Embryonic facial prominence (tissue), 1 donor: ENCODE measurements around the gene SLC22A23.

Experiments used
- DNase-seq: peaks from one replicate; pipeline ENCODE4 v3.0.0-alpha.2; 2016; ENCODE audit errors: extremely low spot score

Gene SLC22A23

DNA sequence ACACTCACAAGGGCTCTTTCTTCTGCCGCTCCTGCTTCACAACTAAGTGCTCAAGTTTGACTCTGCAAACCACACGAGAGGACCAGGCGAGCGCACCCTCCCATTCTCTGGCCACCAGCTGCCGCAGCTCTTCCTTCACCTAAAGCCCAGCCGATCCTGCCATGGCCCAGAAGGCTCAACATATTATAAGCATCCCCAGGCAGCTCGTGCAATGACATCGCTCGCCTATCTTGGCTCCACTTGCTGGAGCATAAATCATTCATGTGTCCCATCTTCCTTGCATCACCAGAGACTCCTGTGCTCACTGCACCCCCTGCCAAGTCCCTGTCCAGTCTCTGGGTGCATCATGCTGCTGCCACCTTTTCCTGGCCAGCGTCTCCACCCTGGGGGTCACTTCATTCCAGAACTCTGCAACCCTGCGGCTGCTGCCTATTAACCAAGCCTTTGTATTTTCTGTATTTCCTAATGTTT lies 139.1 kb downstream of the SLC22A23 start:
- DNase-seq, result no peak

DNA sequence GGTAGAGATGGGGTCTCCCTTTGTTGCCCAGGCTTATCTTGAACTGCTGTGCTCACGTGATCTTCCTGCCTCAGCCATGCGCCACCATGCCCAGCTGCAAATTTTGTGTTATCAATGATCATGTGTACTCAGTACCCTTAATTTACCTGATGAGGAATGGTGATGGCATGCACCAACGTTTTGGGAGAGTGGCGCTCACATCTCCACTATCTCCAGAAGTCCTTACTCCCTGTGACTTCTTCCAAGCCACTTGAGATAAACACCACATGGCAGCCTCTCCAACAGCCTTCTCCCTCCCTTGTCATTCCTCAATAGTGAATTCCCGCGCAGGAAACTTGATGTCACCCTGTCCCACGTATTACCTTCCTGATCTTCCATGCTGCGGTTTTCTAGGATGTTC lies 140.0 kb downstream of the SLC22A23 start:
- no peak for DNase-seq

DNA sequence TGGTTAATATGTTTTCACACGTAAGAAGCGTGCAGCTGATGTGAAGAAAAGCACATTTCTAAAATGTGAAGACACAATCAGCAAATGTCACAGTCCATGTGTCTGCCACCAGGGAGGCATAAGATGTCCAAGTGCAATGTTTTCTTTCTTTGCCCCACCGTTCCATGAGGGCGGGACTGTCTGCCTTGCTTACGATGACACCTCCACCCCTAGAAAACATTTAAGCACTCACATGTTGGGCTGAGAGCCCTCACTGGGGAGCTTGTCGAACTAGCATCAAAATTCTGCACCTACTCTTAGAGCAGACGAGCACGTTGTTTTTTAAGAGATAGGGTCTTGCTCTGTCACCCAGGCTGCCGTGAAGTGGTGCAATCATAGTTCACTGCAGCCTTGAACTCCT lies 140.5 kb downstream of the SLC22A23 start:
- DNase-seq, result no peak

DNA sequence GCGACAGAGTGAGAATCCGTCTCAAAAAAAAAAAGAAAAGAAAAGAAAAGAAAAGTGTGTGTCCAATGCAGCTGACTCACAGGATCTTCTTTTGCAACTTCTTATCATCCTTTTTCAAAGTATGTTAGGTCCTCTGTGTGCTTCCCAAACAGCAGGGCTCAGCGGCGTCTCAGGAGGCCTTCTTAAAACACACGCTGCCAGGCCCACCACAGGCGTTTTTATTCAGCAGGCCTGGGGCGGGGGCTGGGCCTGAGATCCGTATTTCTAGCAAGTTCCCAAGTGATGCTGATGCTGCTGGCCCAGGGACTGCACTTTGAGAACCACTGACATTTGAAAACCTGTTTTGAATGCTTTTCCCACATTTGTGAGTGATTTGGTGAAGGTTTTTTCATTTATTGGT lies 141.0 kb downstream of the SLC22A23 start:
- DNase-seq, result no peak

DNA sequence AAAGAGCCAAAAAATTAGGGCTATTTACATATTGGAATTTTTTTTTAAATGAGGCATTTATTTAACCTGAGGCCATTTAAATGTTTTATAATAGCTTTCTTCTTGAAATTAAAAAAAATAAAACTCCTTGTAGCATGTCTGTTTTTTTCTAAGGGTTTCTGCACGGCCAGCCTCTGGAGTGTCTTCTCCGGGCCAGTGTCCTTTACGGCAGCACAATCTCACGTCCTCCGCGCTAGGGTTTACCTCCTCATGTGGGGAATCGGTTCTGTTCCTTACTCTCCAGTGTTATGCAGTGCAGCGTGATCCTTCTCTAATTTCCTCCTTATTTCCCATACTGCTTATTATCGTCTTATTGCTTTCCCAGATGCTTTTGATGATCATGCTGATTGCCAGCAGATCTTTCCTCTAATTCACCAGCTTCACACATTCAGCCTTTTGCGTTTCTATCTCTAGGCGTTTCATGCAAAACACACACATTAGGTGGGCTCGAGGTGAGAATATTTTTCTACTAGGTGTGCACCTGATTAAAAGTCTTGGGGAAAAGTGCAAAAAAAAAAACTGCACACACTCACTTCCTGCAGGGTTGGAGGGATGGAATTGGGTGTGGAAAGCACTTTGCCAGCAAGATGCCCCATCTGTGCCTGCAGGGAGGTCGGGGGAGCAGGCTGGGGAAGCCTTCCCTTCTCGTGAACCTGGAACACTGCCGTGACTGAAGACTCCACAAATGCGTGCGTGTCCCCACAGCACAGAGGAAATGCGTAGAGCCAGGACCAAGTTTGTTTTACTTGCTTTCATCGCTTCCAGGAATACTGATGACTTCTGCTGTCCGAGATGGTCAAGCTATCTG lies 142.0 kb downstream of the SLC22A23 start:
- DNase-seq, result no peak

DNA sequence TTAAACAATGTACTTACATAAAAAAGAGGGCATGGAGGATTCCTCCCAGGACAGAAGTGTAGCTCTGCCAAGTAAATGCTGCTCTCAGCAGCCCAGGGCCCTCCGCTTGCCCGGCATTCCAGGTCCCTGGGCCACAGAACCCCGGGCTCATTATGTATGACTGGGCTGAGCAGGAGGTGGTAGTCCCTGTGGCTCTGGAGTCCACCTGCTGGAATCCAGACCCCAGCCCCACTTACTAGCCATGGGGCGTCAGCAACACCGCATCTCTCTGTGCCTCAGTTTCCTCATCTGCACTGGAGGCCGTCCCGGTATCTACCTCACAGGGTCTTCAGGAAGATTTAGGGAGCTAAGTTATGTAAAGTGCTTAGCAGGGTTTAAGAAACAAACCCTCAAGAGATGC lies 142.7 kb downstream of the SLC22A23 start:
- no peak for DNase-seq

DNA sequence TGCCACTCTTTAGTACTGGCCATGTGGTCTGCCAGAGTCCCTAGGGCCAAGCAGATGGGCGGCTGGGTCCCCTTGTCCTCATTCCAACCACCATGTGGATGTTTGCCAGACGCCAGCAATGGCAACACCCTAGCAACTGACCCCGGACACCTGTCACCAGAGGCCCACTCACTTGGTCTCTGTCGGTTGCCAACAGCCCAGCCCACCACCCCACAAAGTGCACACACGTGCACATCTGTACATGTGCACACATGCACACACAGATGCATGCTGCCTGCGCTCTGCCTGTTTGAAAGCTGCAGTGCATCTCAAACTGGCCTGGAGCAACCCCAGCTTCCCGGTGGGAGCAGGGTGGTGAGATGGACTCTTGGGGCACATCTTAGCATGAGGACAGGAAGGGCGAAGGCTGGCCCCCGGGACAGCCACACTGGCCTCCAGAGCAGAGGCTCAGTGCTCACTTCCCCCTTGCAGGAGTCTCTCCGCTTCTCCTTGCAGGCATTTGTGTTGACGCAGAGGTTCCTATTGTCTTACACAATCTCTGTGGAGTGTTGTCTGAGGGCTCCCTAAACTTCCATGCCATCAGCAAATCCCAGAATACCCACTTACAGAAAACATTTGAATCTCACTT lies 144.1 kb downstream of the SLC22A23 start:
- DNase-seq, result no peak

DNA sequence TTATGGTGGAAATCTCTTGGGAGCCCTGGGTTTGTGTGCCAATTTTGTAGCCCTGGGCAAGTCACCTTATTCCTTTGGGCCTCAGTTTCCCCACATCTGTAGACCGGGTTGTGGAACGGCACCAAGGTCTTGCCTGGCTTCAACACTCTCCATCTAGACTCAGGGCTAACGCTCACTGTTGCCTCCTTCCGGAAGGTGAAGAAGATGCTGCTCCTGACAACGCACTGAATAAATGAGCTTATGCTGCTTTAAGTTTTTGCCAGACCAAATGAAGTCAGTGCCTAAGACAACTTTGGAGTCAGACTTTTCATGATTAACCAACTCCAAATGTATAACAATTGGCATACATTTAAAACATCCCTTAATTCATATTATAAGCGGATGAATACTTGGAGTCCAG lies 145.0 kb downstream of the SLC22A23 start:
- no peak for DNase-seq

DNA sequence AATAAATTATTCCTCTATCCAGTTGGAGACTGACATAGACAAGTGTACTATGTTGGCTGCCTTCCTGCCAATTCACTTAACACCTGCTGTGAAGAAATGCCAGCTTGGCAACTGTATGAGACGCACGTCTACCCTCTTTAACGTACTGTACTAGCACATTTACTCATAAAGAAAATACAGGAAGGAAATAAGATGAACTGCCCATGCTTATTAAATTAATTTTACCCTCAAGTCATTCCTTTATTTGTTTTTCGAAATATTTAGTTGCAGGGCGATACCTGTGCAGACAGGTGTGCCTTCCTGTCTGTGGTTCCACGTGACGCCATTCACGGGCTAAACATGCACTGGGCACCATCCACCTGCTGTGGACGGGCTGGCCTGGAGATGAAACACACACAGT lies 146.1 kb downstream of the SLC22A23 start:
- no peak for DNase-seq

DNA sequence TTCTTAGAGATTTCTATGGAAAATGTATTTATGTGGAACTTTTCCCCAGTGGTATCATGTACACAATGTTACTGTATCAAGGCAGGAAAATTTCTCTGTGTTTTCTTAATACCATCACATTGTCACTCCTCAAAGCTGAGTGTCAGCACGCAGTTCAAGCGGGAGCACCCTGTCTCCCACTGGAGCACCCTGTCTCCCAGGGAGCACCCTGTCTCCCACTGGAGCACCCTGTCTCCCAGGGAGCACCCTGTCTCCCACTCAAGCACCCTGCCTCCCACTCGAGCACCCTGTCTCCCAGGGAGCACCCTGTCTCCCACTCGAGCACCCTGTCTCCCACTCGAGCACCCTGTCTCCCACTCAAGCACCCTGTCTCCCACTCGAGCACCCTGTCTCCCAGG lies 146.8 kb downstream of the SLC22A23 start:
- no peak for DNase-seq

DNA sequence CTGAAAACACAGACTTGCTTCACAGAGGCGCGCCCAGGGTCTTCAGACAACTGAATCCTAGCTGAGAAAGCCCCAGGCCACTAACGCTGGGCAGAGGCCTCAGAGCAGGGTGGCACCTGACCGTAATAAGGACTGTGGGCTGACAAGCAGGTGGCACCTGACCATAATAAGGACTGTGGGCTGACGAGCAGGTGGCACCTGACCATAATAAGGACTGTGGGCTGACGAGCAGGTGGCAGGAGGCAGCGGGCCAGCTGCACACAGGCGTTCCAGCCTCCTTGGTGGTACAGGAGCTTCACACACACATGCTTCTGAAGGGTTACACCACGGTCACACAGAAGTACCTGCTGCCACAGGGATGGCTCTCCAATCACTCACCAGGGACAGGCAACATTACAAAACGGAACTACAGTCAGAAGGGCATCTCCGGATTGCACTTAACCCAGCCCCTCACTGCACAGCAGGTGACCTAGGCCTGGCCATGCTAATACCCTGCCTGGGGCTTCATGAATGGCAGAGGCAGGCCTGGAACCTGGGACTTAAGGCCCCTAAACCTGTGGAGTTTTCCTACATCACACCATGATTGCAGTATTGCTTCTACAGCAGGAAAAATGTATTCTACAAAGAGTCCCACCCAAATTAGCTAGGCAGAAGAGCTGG lies 147.3 kb downstream of the SLC22A23 start:
- no peak for DNase-seq

DNA sequence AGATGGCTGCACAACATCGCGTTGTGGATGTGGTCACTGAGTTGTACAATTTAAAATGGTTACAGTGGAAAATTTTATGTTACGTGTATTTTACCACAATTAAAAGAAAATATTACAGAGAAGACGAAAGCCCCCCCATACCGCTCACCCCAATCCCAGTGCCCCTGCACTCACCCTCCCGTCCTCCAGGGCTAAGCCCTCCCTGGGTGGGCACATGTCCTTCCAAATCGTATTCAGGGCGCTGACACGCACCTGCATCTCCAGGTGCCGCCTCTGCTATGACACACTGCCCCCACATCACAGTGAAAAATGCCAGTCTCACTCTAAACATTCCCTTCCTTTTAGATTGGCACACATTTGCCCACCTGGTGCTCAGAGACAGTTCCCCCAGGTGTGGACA lies 148.7 kb downstream of the SLC22A23 start:
- no peak for DNase-seq

DNA sequence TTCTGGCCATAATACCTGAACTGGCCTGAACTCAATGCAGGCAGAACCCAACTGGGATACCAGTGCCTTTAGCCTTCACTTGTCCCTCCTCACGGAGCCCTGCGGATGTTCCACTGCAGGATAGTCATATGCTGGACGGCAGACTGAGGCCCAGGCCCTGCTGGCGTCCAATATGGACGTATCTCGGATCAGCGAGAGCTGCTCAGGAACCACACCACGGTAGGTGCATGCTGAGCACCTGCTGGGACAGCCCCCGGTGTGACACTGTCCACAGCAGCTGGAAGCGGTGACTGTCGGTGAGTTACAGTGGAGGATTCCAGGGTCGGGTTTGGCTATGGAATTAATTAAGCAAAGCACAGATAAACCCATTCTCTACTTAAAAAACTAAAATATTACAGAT lies 149.4 kb downstream of the SLC22A23 start:
- DNase-seq, result no peak

DNA sequence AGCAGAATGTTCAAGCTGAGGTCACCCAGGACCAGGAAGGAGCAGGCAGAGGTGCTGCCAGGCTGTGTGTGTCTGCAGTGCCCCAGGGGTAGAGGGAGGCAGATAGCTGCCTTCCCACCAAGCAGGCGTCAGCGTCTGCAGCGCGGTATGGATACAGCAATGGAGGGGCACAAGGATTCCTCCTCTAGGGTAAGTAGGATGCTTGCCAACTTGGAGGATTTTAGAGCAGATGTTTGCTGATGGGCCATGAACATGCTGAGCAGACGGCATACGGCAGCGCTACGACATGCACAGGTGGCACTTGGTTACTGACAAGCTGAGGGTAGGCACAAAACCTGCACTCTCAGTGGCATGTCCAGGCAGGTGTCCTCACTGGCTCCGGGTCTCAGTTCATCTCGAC lies 150.0 kb downstream of the SLC22A23 start:
- no peak for DNase-seq

DNA sequence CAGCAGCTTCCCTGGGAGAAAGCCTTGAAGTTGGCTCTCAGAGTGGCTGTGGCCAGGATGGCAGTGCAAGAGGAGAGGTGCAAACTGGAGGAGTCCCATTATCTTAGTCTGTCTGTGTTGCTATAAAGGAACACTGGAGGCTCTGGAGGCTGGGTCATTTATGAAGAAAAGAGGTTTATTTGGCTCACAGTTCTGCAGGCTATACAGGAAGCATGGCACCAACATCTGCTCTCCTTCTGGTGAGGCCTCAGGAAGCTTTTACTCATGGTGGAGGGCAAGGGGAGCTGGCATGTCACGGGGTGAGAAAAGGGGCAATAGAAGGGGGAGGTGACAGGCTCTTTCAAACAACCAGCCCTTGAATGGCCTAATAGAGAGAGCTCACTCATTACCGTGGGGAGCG lies 151.0 kb downstream of the SLC22A23 start:
- no peak for DNase-seq

DNA sequence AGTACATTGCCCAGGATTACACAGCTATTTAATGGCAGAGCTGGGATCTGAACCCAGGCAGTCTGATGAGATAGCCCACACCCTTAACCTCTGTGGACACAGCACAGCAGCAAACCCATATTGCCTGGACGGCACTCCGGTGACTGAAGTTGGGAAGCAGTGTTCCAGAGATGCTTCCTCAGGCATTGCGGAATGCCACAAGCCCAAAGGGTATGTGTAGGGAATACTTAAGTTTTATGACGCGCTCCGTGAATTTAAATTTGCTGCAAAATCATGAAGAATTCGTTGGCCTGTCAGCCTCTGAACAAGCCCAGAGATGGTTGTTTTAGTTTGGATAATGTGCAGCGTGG lies 151.7 kb downstream of the SLC22A23 start:
- DNase-seq, result no peak

DNA sequence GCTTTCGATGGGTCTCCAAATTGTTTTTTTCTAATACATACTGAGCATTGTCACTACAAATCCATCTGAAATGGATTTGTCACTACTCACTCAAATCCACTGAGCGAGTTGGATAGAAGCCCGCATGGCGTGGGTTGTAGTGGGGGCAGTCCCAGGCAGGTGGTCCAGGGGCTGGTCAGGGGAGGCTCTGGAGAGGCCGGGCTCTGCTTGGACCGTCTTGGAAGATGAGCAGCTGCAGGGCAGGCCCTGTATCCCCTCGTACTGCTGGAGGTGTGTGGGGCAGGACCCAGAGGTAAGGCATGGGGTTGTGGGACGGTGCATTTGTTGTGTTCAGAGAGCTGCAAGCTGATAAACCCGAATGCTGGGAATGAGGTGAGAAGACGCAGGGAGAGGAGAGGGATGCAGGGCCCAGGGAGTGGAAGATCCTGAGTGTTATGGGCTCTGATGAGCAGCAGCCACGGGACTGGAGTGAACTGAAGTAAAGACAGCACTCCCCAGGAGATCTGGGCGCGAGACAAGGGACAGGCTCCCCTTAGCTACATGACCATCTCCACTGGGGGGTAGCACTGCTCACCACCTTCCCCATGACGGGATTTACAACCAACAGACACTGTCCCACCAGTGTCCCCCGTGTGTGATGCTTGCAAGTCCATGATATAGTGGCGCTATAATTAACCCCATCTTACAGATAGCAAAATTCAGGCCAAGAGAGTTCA lies 152.2 kb downstream of the SLC22A23 start:
- no peak for DNase-seq

DNA sequence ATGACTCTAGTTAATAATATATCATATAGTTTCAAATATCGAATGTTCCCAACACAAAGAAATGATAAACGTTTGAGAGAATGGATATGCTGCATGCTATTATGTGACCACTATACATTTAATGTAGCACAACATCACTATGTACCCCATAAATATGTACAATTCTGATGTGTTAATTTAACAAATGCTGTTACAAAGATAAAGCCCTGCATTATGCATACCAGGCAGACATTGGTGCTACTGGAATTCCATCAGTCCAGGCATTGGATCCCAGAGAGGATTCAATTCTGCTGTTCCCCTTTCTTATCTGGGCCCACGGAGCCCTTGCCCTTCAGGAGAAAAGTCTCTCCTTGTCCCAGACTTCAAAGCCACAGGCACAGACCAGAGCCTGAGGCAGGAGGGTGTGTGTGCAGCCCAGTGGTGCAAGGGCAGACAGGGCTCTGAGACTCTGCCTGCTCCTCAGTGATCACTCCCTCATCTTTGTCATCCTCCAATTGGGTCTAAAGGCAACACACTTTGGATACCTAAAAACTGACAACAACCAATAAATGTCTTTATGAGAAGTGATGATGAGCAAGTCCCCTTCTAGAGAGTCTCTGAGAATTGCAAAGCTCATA lies 152.9 kb downstream of the SLC22A23 start:
- no peak for DNase-seq

DNA sequence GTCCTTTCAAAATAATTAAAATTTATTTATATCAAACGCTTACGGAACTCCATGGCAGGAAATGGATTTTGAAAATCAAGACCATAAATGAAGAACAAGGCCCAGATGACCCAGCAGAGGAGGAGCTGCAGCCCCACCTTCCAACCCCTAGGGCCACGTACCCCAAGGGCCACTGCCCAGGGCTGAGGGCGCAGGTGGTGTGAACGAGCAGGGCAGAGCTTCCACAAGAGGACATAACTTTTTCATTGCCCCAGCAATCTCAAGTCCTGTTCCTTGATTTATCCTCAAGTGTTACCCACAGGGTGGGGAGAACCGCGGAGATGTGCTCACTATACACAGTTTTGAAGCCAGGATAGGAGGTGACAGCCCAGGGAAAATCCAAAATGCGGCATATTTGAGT lies 155.3 kb downstream of the SLC22A23 start:
- no peak for DNase-seq

DNA sequence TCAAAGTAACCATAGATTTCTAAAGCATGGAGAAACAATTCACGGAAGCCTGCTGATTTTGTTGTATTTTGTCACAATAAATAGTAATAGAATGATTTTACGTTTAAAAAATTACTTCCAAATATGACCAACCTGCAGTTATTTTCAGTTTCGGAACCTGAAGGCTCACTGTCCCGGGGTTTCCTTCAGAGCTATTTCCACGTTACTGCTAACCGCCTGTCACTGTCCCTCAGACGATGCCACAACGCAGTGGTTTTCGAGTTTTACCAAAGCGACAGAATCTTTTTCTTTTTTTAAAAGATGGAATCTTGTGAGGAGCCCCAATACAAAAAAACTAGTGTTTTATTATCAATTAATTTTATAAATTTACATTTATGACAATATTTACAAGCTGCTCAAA lies 157.6 kb downstream of the SLC22A23 start:
- DNase-seq, result no peak

DNA sequence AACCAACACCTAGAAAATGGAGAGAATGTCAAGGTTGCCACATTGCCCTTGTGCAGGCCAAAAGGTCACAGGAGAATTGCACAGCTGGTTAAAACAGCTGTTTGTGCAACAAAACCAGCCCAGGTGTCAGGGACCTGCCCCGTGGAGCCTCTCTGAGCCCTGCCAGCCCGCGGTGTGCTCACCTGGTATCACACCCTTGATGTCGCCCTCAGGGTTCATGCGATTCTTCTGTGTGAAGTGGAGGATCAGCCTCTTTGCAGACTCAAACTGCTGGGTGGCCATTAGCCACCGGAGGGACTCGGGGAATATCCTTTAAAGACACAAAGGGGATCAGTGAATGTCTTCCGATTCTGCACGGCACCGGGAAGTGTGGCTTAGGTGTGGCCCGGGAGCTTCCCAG lies 158.9 kb downstream of the SLC22A23 start:
- DNase-seq, result no peak

DNA sequence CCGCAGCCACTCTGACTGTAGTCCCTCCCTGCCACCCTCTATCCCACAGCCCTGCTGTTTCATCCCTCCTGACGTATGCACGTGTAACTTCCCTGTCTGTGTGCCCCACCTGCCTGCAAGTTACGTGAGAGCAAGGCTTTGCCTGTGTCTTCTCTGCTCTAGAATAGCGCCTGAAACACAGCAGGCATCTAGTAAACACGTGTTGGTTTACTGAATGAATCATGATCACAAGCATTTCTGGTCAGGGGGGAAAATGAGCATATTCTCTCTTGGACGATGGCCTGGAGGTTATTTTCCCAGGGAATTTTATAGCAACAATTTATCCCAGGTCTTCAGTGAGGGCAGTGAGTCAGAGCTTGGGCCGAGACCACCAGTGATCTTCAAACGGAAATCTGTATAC lies 159.8 kb downstream of the SLC22A23 start:
- no peak for DNase-seq
